ENCODE results near the gene DCTN1. TPM values are rescaled to one million over a fixed set of nuclear protein-coding genes. Genes with fewer than 3 reads are reported as not detected.
A peak's percentile ranks its signal among the peaks of the same experiment; 100 is the strongest.
"Not testable (repeated sequence)": the region's sequence is repeated elsewhere in the genome, so short reads cannot be mapped to it uniquely, and the experiment has no call there.

DCTN1 gene
- total RNA-seq, 1 experiment from 2014 or later, result 172 TPM

GRCh38 chr2:74424139-74424992, 44.3 kb upstream of the DCTN1 start:
- H3K9me3 ChIP-seq (ENCODE audit: low read depth, low read length, poor library complexity, severe bottlenecking), result no peaks in the 10 kb centered on the region
- BruUV-seq (replicated peaks), result no TSS peak

GRCh38 chr2:74423231-74424095, 43.4 kb upstream of the DCTN1 start:
- no peak for TF ChIP-seq CTCF (conservative IDR thresholded peaks at IDR 0.05; ENCODE audit: low read depth, low read length)
- TF ChIP-seq EZH2 (IDR thresholded peaks at IDR 0.05; ENCODE audit: borderline replicate concordance, low read depth, low read length, poor library complexity, severe bottlenecking), result no peak
- Histone ChIP-seq H3K4me3 (ENCODE audit: low read depth, low read length, poor library complexity, severe bottlenecking) (no peak overlapping the region), H3K27ac (ENCODE audit: low read depth, low read length, poor library complexity, severe bottlenecking) (no peak overlapping the region), H3K36me3 (ENCODE audit: insufficient read depth, low read length, poor library complexity, severe bottlenecking) (peaks cover 19% of the 10 kb centered on the region), H3K9me3 (ENCODE audit: low read depth, low read length, poor library complexity, severe bottlenecking) (no peaks in the 10 kb centered on the region), H3K4me1 (ENCODE audit: insufficient read depth, low read length, poor library complexity, severe bottlenecking) (peaks cover 4% of the 10 kb centered on the region), H3K27me3 (replicated peaks; ENCODE audit: insufficient read depth, low read depth, low read length, poor library complexity) (no peaks in the 10 kb centered on the region)
- intact Hi-C loops (cut with micrococcal nuclease; ENCODE audit: unreplicated experiment), result no loop called here
- BruUV-seq (replicated peaks), result no TSS peak
- CTCF ChIA-PET, result no interaction called here
- POLR2A ChIA-PET (ENCODE audit: low non-redundant PET), result no interaction called here
- no peak for DNase-seq (ENCODE audit: low spot score)

More at GRCh38 chr2:74424139-74424992, 44.3 kb upstream of the DCTN1 start:
- Histone ChIP-seq H3K4me1 (ENCODE audit: insufficient read depth, low read length, poor library complexity, severe bottlenecking) (peaks cover 4% of the 10 kb centered on the region), H3K27me3 (replicated peaks; ENCODE audit: insufficient read depth, low read depth, low read length, poor library complexity) (no peaks in the 10 kb centered on the region), H3K4me3 (ENCODE audit: low read depth, low read length, poor library complexity, severe bottlenecking) (no peak overlapping the region), H3K36me3 (ENCODE audit: insufficient read depth, low read length, poor library complexity, severe bottlenecking) (peaks cover 28% of the 10 kb centered on the region), H3K27ac (ENCODE audit: low read depth, low read length, poor library complexity, severe bottlenecking) (no peak overlapping the region)
- TF ChIP-seq EZH2 (IDR thresholded peaks at IDR 0.05; ENCODE audit: borderline replicate concordance, low read depth, low read length, poor library complexity, severe bottlenecking) (no peak), CTCF (conservative IDR thresholded peaks at IDR 0.05; ENCODE audit: low read depth, low read length) (no peak)
- intact Hi-C loops (cut with micrococcal nuclease; ENCODE audit: unreplicated experiment), result no loop called here
- ChIA-PET CTCF (no interaction called here), POLR2A (ENCODE audit: low non-redundant PET) (no interaction called here)
- no peak for DNase-seq (ENCODE audit: low spot score)

DNA sequence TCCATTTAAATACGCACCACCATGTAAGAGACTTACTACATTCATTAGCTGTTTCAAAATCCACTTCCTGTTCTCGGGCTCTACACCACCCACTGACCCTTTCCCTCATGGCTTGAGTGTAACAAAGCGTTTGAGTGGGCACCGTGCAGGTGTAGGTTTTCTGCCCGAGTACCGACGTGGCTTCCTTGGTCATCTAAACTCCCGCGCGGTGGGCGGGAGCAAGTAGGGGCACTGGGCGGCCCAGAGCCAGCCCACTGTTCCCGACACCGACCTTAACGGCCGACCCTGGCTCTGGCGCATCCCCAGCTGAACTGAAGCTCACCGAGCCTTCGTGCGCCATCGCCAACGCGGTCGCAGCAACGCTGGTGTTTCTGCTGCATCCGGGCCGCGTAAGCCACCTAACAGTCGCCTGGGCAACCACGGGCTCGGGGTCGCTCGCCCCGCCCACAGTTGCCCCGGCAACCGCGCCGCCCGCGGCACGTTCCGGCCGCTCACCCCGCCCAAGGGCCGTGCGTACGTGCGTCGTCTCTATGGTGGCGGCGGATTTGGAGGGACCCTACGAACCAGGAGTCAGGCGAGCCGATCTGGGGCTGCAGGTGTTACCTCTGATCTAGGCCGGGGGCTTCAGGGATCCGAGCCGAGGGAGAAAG, 41.2 kb upstream of the DCTN1 start, which contains the start of the genes C2orf81 and WDR54:
TSS of gene C2orf81 (minus strand) at position 399 of the 650 bp plus-strand sequence. CDS start at position 340, 59 bp downstream.
TSS of gene WDR54 (plus strand) at position 510 of the 650 bp plus-strand sequence. CDS start 424 bp downstream, outside the sequence.
- BruUV-seq (replicated peaks), result no TSS peak
- ChIA-PET CTCF (no interaction called here), POLR2A (ENCODE audit: low non-redundant PET) (no interaction called here)
- Histone ChIP-seq H3K4me3 (ENCODE audit: low read depth, low read length, poor library complexity, severe bottlenecking) (peak within 1 kb of the TSS; percentile 72), H3K4me1 (ENCODE audit: insufficient read depth, low read length, poor library complexity, severe bottlenecking) (peaks cover 4% of the 10 kb centered on the region), H3K36me3 (ENCODE audit: insufficient read depth, low read length, poor library complexity, severe bottlenecking) (peaks cover 6% of the 10 kb centered on the region), H3K27ac (ENCODE audit: low read depth, low read length, poor library complexity, severe bottlenecking) (no peak within 1 kb of the TSS), H3K27me3 (replicated peaks; ENCODE audit: insufficient read depth, low read depth, low read length, poor library complexity) (no peaks in the 10 kb centered on the region), H3K9me3 (ENCODE audit: low read depth, low read length, poor library complexity, severe bottlenecking) (no peaks in the 10 kb centered on the region)
- DNase-seq (ENCODE audit: low spot score), result peak; percentile 95
- intact Hi-C loops (cut with micrococcal nuclease; ENCODE audit: unreplicated experiment), result no loop called here
- TF ChIP-seq CTCF (conservative IDR thresholded peaks at IDR 0.05; ENCODE audit: low read depth, low read length) (no peak), EZH2 (IDR thresholded peaks at IDR 0.05; ENCODE audit: borderline replicate concordance, low read depth, low read length, poor library complexity, severe bottlenecking) (no peak)

DNA sequence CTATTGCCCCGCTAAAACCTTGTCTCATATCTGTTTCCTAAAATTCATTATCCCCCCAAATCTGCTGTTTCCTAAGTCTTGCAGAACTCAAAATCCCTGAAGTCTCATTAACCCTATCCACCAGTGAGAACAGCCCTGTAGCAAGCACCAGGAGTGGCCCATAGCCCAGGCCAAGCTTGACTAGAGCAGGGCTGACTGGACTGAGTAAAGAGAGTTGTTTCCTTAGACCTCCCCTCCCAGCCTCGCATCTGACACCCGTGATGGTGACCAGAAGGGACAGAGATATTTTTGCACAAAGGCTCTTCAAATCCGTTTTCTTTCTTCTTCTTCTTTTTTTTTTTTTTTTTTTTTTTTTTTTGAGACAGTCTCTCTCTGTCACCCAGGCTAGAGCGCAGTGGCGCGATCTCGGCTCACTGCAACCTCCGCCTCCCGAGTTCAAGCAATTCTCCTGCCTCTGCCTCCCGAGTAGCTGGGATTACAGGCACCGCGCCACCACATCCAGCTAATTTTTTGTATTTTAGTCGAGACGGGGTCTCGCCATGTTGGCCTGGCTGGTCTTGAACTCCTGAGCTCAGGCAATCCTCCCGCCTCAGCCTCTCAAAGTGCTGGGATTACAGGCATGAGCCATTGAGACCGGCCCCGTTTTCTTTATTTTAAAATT, 40.5 kb upstream of the DCTN1 start:
- peak overlapping the region; percentile 72 for H3K4me3 ChIP-seq (ENCODE audit: low read depth, low read length, poor library complexity, severe bottlenecking)
- H3K9me3 ChIP-seq (ENCODE audit: low read depth, low read length, poor library complexity, severe bottlenecking); POLR2A ChIA-PET (ENCODE audit: low non-redundant PET); BruUV-seq (replicated peaks); DNase-seq (ENCODE audit: low spot score); CTCF ChIA-PET; intact Hi-C loops (cut with micrococcal nuclease; ENCODE audit: unreplicated experiment); H3K36me3 ChIP-seq (ENCODE audit: insufficient read depth, low read length, poor library complexity, severe bottlenecking); H3K27ac ChIP-seq (ENCODE audit: low read depth, low read length, poor library complexity, severe bottlenecking); H3K27me3 ChIP-seq (replicated peaks; ENCODE audit: insufficient read depth, low read depth, low read length, poor library complexity); H3K4me1 ChIP-seq (ENCODE audit: insufficient read depth, low read length, poor library complexity, severe bottlenecking): not testable (repeated sequence)
